Thyroid gland (tissue), 4 donors: ENCODE results near the gene SHISAL1. TPM values are rescaled to one million over a fixed set of nuclear protein-coding genes. Genes with fewer than 3 reads are reported as not detected.

Experiments
- DNase-seq, 2 donors: peaks; one replicate each; pipeline ENCODE4 v3.0.0-alpha.2; 2019
- H3K27ac ChIP-seq, 3 donors: fragments of 200-600 bp; sonication (generic); 1 replicate in 2 of 3; 2 replicates in 1 of 3; pipeline ENCODE4 v1.5.1; 2016 to 2019; ENCODE audit warnings: mild to moderate bottlenecking in 1 of 3, moderate library complexity in 1 of 3
- H3K27me3 ChIP-seq: fragments of 200-600 bp; sonication (generic); one replicate; pipeline ENCODE4 v1.5.1; 2019
- H3K36me3 ChIP-seq, 2 donors: fragments of 200-600 bp; sonication (generic); one replicate each; pipeline ENCODE4 v1.5.1; 2016 to 2019
- H3K4me1 ChIP-seq, 2 donors: fragments of 200-600 bp; sonication (generic); one replicate each; pipeline ENCODE4 v1.5.1; 2017 to 2019
- H3K4me3 ChIP-seq, 3 donors: fragments of 200-600 bp; sonication (generic); replicated peaks in 1 of 3; 1 replicate in 2 of 3; 2 replicates in 1 of 3; pipeline ENCODE4 v1.5.1; 2016; ENCODE audit warnings: mild to moderate bottlenecking in 1 of 3
- H3K9me3 ChIP-seq: fragments of 200-600 bp; sonication (generic); one replicate; pipeline ENCODE4 v1.5.1; 2017
- CTCF ChIP-seq, 6 experiments: fragments of 200-600 bp in 3 of 6; fragments of 450-650 bp in 3 of 6; sonication (generic) in 3 of 6; IDR thresholded peaks; one replicate each; pipeline ENCODE4 v1.5.1; 2016 to 2019; ENCODE audit warnings: antibody characterized with exemption in 6 of 6, mild to moderate bottlenecking in 2 of 6, inconsistent platforms in 1 of 6, moderate library complexity in 1 of 6
- POLR2A ChIP-seq, 2 donors: fragments of 450-650 bp; IDR thresholded peaks; one replicate each; pipeline ENCODE4 v1.6.1; 2017; ENCODE audit warnings: antibody characterized with exemption in 2 of 2, mild to moderate bottlenecking in 2 of 2, moderate library complexity in 1 of 2
- WGBS, 2 donors: methylation state at CpG; one replicate each; pipeline ENCODE4 v1.1.5; 2017; 5-methylcytosine and 5-hydroxymethylcytosine counted together
- intact Hi-C: fragments of 100-400 bp; cut with DNase I; formaldehyde crosslinking; loops from one replicate; pipeline ENCODE4 v1.15.1; 2023
- total RNA-seq, 4 donors: library from RNA; depleted of rRNA; stranded (reverse); fragments of >200 nt; gene quantifications; one replicate each; pipeline ENCODE4 v1.2.3, GENCODE V29; 2016

Gene SHISAL1
- total RNA-seq, 4 donors from 2014 or later, result 0.22 to 1.9 (median 1.0) TPM

GRCh38 chr22:44280665-44281188, 32.0 kb downstream of the SHISAL1 start:
- no peak for TF ChIP-seq POLR2A (IDR thresholded peaks at IDR 0.05)
- no peak for TF ChIP-seq CTCF (IDR thresholded peaks at IDR 0.05)
- WGBS, 2 donors, result 77 to 87% methylated on average over 3 to 4 of the region's 9 CpGs
- Histone ChIP-seq H3K27ac (no peak overlapping the region), H3K9me3 (no peaks in the 10 kb centered on the region), H3K4me3 (no peak overlapping the region), H3K4me1 (no peaks in the 10 kb centered on the region), H3K27me3 (no peaks in the 10 kb centered on the region), H3K36me3 (no peaks in the 10 kb centered on the region)
- intact Hi-C loops, result no loop called here
- no peak for DNase-seq

DNA sequence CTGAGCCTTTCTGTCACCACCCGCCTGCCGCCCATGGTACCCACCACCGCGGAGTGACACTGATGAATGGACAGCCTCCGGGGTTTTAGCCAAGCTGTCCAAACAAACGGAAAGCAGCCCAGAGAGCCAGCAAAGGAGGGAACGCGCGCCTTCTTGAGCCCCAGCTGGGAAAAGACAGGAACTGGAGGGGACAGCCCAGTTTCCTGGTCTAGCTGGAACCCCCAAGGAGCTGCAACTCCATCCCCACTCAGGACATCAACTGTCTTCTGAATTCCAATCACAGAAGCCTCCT, 33.7 kb downstream of the SHISAL1 start:
- DNase-seq, result no peak
- intact Hi-C loops, result no loop called here

GRCh38 chr22:44278243-44279068, 34.3 kb downstream of the SHISAL1 start:
- no peak for DNase-seq
- intact Hi-C loops, result no loop called here
- no peaks in the 10 kb centered on the region for H3K9me3 ChIP-seq
- no peaks in the 10 kb centered on the region for H3K36me3 ChIP-seq
- no peak overlapping the region for H3K4me3 ChIP-seq
- no peak for TF ChIP-seq POLR2A (IDR thresholded peaks at IDR 0.05)
- no peak overlapping the region for H3K27ac ChIP-seq
- no peaks in the 10 kb centered on the region for H3K4me1 ChIP-seq
- H3K27me3 ChIP-seq, result no peaks in the 10 kb centered on the region
- WGBS, 2 donors, result 79 to 80% methylated on average over 16 to 17 of the region's 17 CpGs

More for the DNA sequence above, 33.7 kb downstream of the SHISAL1 start:
- 51 to 60% methylated on average over 9 of the region's 9 CpGs for WGBS, 2 donors
- no peaks in the 10 kb centered on the region for H3K36me3 ChIP-seq
- no peak overlapping the region for H3K27ac ChIP-seq
- H3K4me3 ChIP-seq, result no peak overlapping the region
- TF ChIP-seq POLR2A (IDR thresholded peaks at IDR 0.05), result no peak
- TF ChIP-seq CTCF (IDR thresholded peaks at IDR 0.05), result no peak
- no peaks in the 10 kb centered on the region for H3K9me3 ChIP-seq
- no peaks in the 10 kb centered on the region for H3K4me1 ChIP-seq
- H3K27me3 ChIP-seq, result no peaks in the 10 kb centered on the region

DNA sequence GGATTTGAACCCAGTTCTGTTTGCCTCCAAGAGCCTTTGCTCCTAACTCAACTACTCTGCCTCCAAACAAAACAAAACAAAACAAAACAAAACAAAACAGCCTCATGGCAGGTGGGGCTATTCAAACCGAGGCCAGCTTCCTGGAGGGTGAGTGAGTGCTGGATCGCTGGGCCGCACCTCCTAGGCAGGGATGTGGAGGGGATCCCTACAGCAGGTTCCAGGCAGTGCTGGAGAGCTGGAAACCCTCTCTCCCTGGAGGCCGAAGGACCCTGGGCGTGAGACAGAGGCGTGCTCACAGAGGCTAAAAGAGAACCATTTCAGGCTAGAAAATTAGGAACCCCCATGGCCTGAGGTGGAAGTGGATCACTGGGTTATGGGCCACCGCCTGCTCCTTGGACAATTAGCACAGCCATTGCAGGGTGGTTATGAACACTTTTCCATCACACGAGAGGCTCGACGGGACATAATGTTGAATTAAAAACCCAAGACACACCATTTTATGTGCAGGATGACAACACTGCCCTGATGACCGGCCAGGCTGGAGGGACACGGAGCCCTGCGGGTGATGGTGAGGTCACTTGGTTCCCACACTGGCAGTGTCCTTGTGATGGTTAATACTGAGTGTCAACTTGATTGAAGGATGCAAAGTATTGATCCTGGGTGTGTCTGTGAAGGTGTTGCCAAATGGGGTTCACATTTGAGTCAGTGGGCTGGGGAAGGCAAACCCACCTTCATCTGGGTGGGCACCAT, 35.2 kb downstream of the SHISAL1 start:
- WGBS, 2 donors, result 82 to 90% methylated on average over 13 of the region's 13 CpGs
- Histone ChIP-seq H3K27me3 (no peaks in the 10 kb centered on the region), H3K4me3 (no peak overlapping the region), H3K9me3 (no peaks in the 10 kb centered on the region), H3K27ac (no peak overlapping the region), H3K4me1 (peaks cover 0 to 3% of the 10 kb centered on the region in 2 donors), H3K36me3 (no peaks in the 10 kb centered on the region)
- intact Hi-C loops, result no loop called here
- DNase-seq, result no peak
- no peak for TF ChIP-seq POLR2A (IDR thresholded peaks at IDR 0.05)
- no peak for TF ChIP-seq CTCF (IDR thresholded peaks at IDR 0.05)

DNA sequence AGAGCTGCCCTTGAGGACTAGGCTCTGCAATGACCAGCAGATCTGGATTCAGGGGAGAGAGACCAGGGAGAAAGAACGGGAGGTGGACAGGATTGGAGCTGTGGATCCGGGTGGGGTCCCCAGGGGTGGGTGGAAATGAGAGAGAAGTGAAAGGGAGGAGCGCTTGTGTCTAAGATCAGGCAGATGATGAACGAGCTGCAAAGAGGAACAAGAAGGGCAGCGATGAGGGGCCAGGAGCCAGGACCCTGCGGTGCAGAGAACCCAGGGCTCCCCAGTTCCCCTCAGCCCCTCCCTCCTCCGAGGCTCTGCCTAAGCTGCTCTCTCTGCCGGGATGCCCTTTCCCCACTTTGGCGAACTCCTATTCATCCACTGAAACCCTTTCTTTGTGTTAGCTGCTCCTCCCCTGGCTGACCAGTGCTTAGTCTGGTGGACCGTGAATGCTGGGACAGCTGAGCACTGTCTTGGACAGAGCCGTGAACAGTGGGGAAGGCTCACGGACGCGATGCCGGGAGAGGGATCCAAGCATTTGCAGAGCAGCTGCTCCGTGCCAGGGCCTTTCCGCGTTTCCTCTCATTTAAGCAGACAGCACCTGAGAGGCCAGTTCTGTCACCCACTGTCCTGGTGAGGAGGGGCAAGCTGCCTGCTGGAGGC, 35.9 kb downstream of the SHISAL1 start:
- TF ChIP-seq POLR2A (IDR thresholded peaks at IDR 0.05), result no peak
- no peak for TF ChIP-seq CTCF (IDR thresholded peaks at IDR 0.05)
- H3K9me3 ChIP-seq, result no peaks in the 10 kb centered on the region
- no peaks in the 10 kb centered on the region for H3K27me3 ChIP-seq
- 81 to 82% methylated on average over 18 of the region's 18 CpGs for WGBS, 2 donors
- no peak overlapping the region for H3K27ac ChIP-seq
- intact Hi-C loops, result no loop called here
- no peak for DNase-seq
- H3K36me3 ChIP-seq, result no peaks in the 10 kb centered on the region
- H3K4me1 ChIP-seq, result peaks cover 0 to 3% of the 10 kb centered on the region in 2 donors
- H3K4me3 ChIP-seq, result no peak overlapping the region
